GM21367 (cell line): Measurements from ENCODE around the gene KLC1.

Experiments
- ATAC-seq: cut with Tn5 transposase; IDR thresholded peaks from one replicate; pipeline ENCODE4 v1.9.1; 2021; ENCODE audit not compliant: unreplicated experiment

KLC1 gene

GRCh38 chr14:103657471-103657870 is 28.5 kb downstream of the KLC1 start:
- no peak for ATAC-seq

GRCh38 chr14:103659631-103660030 is 30.6 kb downstream of the KLC1 start:
- ATAC-seq = no peak

GRCh38 chr14:103662029-103662428 is 33.0 kb downstream of the KLC1 start:
- ATAC-seq = no peak

GRCh38 chr14:103662591-103662990 is 33.6 kb downstream of the KLC1 start:
- no peak for ATAC-seq

GRCh38 chr14:103663506-103663905 is 34.5 kb downstream of the KLC1 start:
- no peak for ATAC-seq

- no peak for ATAC-seq
Measured at GRCh38 chr14:103667671-103668070, 38.7 kb downstream of the KLC1 start.

GRCh38 chr14:103668117-103668516 is 39.1 kb downstream of the KLC1 start:
- ATAC-seq = no peak

GRCh38 chr14:103669370-103669769 is 40.4 kb downstream of the KLC1 start:
- no peak for ATAC-seq

- ATAC-seq = no peak
Measured at GRCh38 chr14:103671911-103672310, 42.9 kb downstream of the KLC1 start.

GRCh38 chr14:103675957-103676356 is 46.9 kb downstream of the KLC1 start:
- no peak for ATAC-seq

GRCh38 chr14:103676881-103677675 is 48.1 kb downstream of the KLC1 start:
- ATAC-seq = no peak

GRCh38 chr14:103679351-103679750 is 50.3 kb downstream of the KLC1 start:
- peak; percentile 75 for ATAC-seq

- ATAC-seq = no peak
Measured at GRCh38 chr14:103680491-103681231, 51.6 kb downstream of the KLC1 start.

- ATAC-seq = no peak
Measured at GRCh38 chr14:103683139-103683538, 54.1 kb downstream of the KLC1 start.

- no peak for ATAC-seq
Measured at GRCh38 chr14:103684471-103684870, 55.5 kb downstream of the KLC1 start.

GRCh38 chr14:103684871-103685270 is 55.9 kb downstream of the KLC1 start:
- no peak for ATAC-seq

- no peak for ATAC-seq
Measured at GRCh38 chr14:103685276-103686211, 56.5 kb downstream of the KLC1 start.

- no peak for ATAC-seq
Measured at GRCh38 chr14:103686831-103687485, 57.9 kb downstream of the KLC1 start.

- no peak for ATAC-seq
Measured at GRCh38 chr14:103687712-103688111, 58.7 kb downstream of the KLC1 start.

- ATAC-seq = no peak
Measured at GRCh38 chr14:103688441-103688840, 59.4 kb downstream of the KLC1 start.
